IMR-90 (cell line): ENCODE measurements around the gene TBC1D1. TPM values are rescaled to one million over a fixed set of nuclear protein-coding genes. Genes with fewer than 3 reads are reported as not detected.

Source experiments
- ATAC-seq: fragments of 200-7000 bp; cut with Tn5 transposase; 2 replicates; pipeline ENCODE4 v1.9.1; 2020; ENCODE audit warnings: low read depth, mild to moderate bottlenecking, moderate library complexity
- BruUV-seq: library from RNA; stranded (reverse); fragments of 400-500 nt; replicated peaks from 2 replicates; lab custom pipeline; 2021; lab: Mats Ljungman, UMichigan
- CTCF ChIA-PET: fragments of 300-600 bp; formaldehyde crosslinking; extraction: SDS; loops from one replicate; lab custom pipeline; 2021; ENCODE audit warnings: antibody characterized with exemption; lab: Yijun Ruan, JAX
- POLR2A ChIA-PET: fragments of 300-600 bp; sonication (Branson Sonifier 250); formaldehyde crosslinking; loops from one replicate; lab custom pipeline; 2022; ENCODE audit warnings: antibody characterized with exemption; ENCODE audit not compliant: unreplicated experiment; lab: Charles Lee
- DNase-seq: peaks from one replicate; pipeline ENCODE4 v3.0.0; 2013
- H2AFZ ChIP-seq: replicated peaks from 2 replicates; pipeline ENCODE3; 2013; ENCODE audit warnings: low read length, mild to moderate bottlenecking; ENCODE audit not compliant: poor library complexity
- H2AK5ac ChIP-seq: 2 replicates; pipeline ENCODE4 v1.6.1; 2013; ENCODE audit warnings: low read depth, low read length, inconsistent platforms
- H2AK9ac ChIP-seq: replicated peaks from 2 replicates; pipeline ENCODE3; 2013; ENCODE audit warnings: mild to moderate bottlenecking, low read depth, low read length, moderate library complexity; ENCODE audit not compliant: poor library complexity
- H2BK120ac ChIP-seq: 2 replicates; pipeline ENCODE4 v1.6.1; 2013; ENCODE audit warnings: low read depth, low read length, inconsistent platforms
- H2BK15ac ChIP-seq: 3 replicates; pipeline ENCODE4 v1.6.1; 2013; ENCODE audit warnings: low read depth, low read length, inconsistent platforms
- H2BK20ac ChIP-seq: 2 replicates; pipeline ENCODE4 v1.6.1; 2013; ENCODE audit warnings: low read depth, mild to moderate bottlenecking, inconsistent platforms, low read length, moderate library complexity
- H2BK5ac ChIP-seq: 2 replicates; pipeline ENCODE4 v1.6.1; 2013; ENCODE audit warnings: mild to moderate bottlenecking, low read depth, low read length, inconsistent platforms; ENCODE audit not compliant: poor library complexity, severe bottlenecking
- H3K14ac ChIP-seq: replicated peaks from 2 replicates; pipeline ENCODE4 v1.6.1; 2013; ENCODE audit warnings: low read depth, low read length, inconsistent platforms
- H3K18ac ChIP-seq: 2 replicates; pipeline ENCODE4 v1.6.1; 2013; ENCODE audit warnings: low read depth, low read length, control low read depth
- H3K23ac ChIP-seq: 2 replicates; pipeline ENCODE4 v1.6.1; 2013; ENCODE audit warnings: low read depth, low read length, inconsistent platforms
- H3K27ac ChIP-seq: 2 replicates; pipeline ENCODE4 v1.5.1; 2013; ENCODE audit warnings: mild to moderate bottlenecking, control low read depth, low read length; ENCODE audit not compliant: insufficient read depth
- H3K27me3 ChIP-seq: 2 replicates; pipeline ENCODE4 v1.6.1; 2013; ENCODE audit warnings: low read length; ENCODE audit not compliant: control insufficient read depth, insufficient read depth
- H3K36me3 ChIP-seq: 2 replicates; pipeline ENCODE4 v1.6.1; 2013; ENCODE audit warnings: low read length, mixed read lengths; ENCODE audit not compliant: control insufficient read depth, insufficient read depth
- H3K4ac ChIP-seq: 2 replicates; pipeline ENCODE4 v1.6.1; 2013; ENCODE audit warnings: low read depth, low read length, inconsistent platforms
- H3K4me1 ChIP-seq: 2 replicates; pipeline ENCODE4 v1.6.1; 2013; ENCODE audit warnings: low read length, mixed read lengths; ENCODE audit not compliant: control insufficient read depth, insufficient read depth
- H3K4me2 ChIP-seq: 2 replicates; pipeline ENCODE4 v1.6.1; 2013; ENCODE audit warnings: low read depth, mild to moderate bottlenecking, control low read depth, low read length, moderate library complexity
- H3K4me3 ChIP-seq: 2 replicates; pipeline ENCODE4 v1.5.1; 2013; ENCODE audit warnings: low read depth, mild to moderate bottlenecking, control low read depth, low read length, moderate library complexity; ENCODE audit not compliant: insufficient read depth
- H3K56ac ChIP-seq: 2 replicates; pipeline ENCODE4 v1.6.1; 2013; ENCODE audit warnings: low read length, inconsistent platforms; ENCODE audit not compliant: insufficient read depth; ENCODE audit errors: extremely low read depth
- H3K79me1 ChIP-seq, 2 experiments: 2 replicates each; pipeline ENCODE4 v1.6.1; 2013; ENCODE audit warnings: low read length in 2 of 2, inconsistent platforms in 1 of 2, low read depth in 1 of 2
- H3K9ac ChIP-seq: 2 replicates; pipeline ENCODE4 v1.6.1; 2013; ENCODE audit warnings: low read depth, low read length, control low read depth
- H3K9me1 ChIP-seq: 2 replicates; pipeline ENCODE4 v1.6.1; 2013; ENCODE audit warnings: low read length, inconsistent platforms; ENCODE audit not compliant: insufficient read depth
- H3K9me3 ChIP-seq: 2 replicates; pipeline ENCODE4 v1.6.1; 2013; ENCODE audit warnings: low read length; ENCODE audit not compliant: control insufficient read depth, insufficient read depth
- H4K20me1 ChIP-seq: 2 replicates; pipeline ENCODE4 v1.6.1; 2013; ENCODE audit warnings: low read length, inconsistent platforms; ENCODE audit not compliant: insufficient read depth
- H4K5ac ChIP-seq: 2 replicates; pipeline ENCODE4 v1.6.1; 2013; ENCODE audit warnings: mild to moderate bottlenecking, low read depth, low read length, control low read depth
- H4K8ac ChIP-seq, 2 experiments: 2 replicates each; pipeline ENCODE4 v1.6.1; 2013; ENCODE audit warnings: low read depth in 2 of 2, low read length in 2 of 2, control low read depth in 1 of 2, inconsistent platforms in 1 of 2
- H4K91ac ChIP-seq: 2 replicates; pipeline ENCODE4 v1.6.1; 2013; ENCODE audit warnings: low read depth, low read length, inconsistent platforms; ENCODE audit not compliant: insufficient read depth
- MAZ ChIP-seq: IDR thresholded peaks from 2 replicates; pipeline ENCODE4 v1.6.1; 2012; ENCODE audit warnings: low read depth, mild to moderate bottlenecking, low read length, improper control_type of control experiment, moderate library complexity, borderline replicate concordance
- WGBS, 2 experiments: methylation state at CpG; one replicate each; pipeline versions ENCODE4 v1.1.5 to v1.1.7; 2013; ENCODE audit warnings: missing lambda C conversion rate in 2 of 2; ENCODE audit not compliant: insufficient read length in 1 of 2; ENCODE audit errors: extremely low coverage in 2 of 2; 5-methylcytosine and 5-hydroxymethylcytosine counted together
- dilution Hi-C: fragments of 300-500 bp; cut with HindIII; formaldehyde crosslinking; loops from one replicate; pipeline ENCODE4 v1.14.3; 2018; ENCODE audit warnings: low sequenced_read_pairs; ENCODE audit not compliant: unreplicated experiment
- in situ Hi-C: fragments of 300-500 bp; cut with MboI; formaldehyde crosslinking; loops from 3 replicates; pipeline ENCODE4 v1.14.3; 2019; ENCODE audit warnings: low sequenced_read_pairs, inconsistent platforms, mixed read lengths
- intact Hi-C: fragments of 100-400 bp; cut with micrococcal nuclease; formaldehyde crosslinking; loops from 2 replicates; pipeline ENCODE4 v1.10.0; 2022
- polyA plus RNA-seq, 3 experiments: library from polyadenylated mRNA; depleted of rRNA; stranded (reverse); fragments of >200 nt; gene quantifications; 2 replicates each; pipeline ENCODE4 v1.2.3, GENCODE V29; 2012; ENCODE audit warnings: low replicate concordance in 1 of 3
- total RNA-seq: library from RNA; depleted of rRNA; stranded (reverse); fragments of >200 nt; gene quantifications from 2 replicates; pipeline ENCODE4 v1.2.3, GENCODE V29; 2012

Gene TBC1D1
- total and polyA plus RNA-seq, 2 of the 4 experiments (the other 2 are of a cell fraction): 42.4 to 104 TPM

GRCh38 chr4:37934609-37935008 lies 43.7 kb downstream of the TBC1D1 start:
- no peak overlapping the region for H2AFZ ChIP-seq
- no peaks in the 10 kb centered on the region for H4K20me1 ChIP-seq
- CTCF ChIA-PET: no interaction called here
- no CpG with 5 or more reads among the region's 3 CpGs for WGBS, 2 experiments
- H3K23ac ChIP-seq: no peak overlapping the region
- H4K5ac ChIP-seq: no peak overlapping the region
- no TSS peak for BruUV-seq
- no peak overlapping the region for H3K4me3 ChIP-seq
- H2AK9ac ChIP-seq: no peak overlapping the region
- no peaks in the 10 kb centered on the region for H3K79me1 ChIP-seq
- intact Hi-C loops: no loop called here
- no peak overlapping the region for H3K18ac ChIP-seq
- H4K8ac ChIP-seq: no peak overlapping the region
- no peak overlapping the region for H3K4ac ChIP-seq
- no peak overlapping the region for H2BK15ac ChIP-seq
- in situ Hi-C loops: no loop called here
- dilution Hi-C loops: no loop called here
- no peak overlapping the region for H3K56ac ChIP-seq
- H3K4me1 ChIP-seq: no peaks in the 10 kb centered on the region
- DNase-seq (no peak), ATAC-seq (no peak)
- H3K4me2 ChIP-seq: no peak overlapping the region
- no peak for TF ChIP-seq MAZ
- H2BK20ac ChIP-seq: no peak overlapping the region
- peaks cover 44% of the 10 kb centered on the region for H3K27me3 ChIP-seq
- no peak overlapping the region for H3K9ac ChIP-seq
- no peaks in the 10 kb centered on the region for H3K36me3 ChIP-seq
- H3K27ac ChIP-seq: no peak overlapping the region
- H3K9me3 ChIP-seq: no peaks in the 10 kb centered on the region
- H2BK120ac ChIP-seq: no peak overlapping the region
- no peak overlapping the region for H3K14ac ChIP-seq
- H2BK5ac ChIP-seq: no peak overlapping the region
- no peak overlapping the region for H4K91ac ChIP-seq
- no peaks in the 10 kb centered on the region for H3K9me1 ChIP-seq
- POLR2A ChIA-PET: no interaction called here
- no peak overlapping the region for H2AK5ac ChIP-seq
